Uterus (tissue), 2 donors: ENCODE measurements around the gene IER5.

Experiments used
- POLR2A ChIP-seq, 2 donors: fragments of 450-650 bp; IDR thresholded peaks; one replicate each; pipeline ENCODE4 v1.6.1; 2016; ENCODE audit warnings: antibody characterized with exemption in 2 of 2, mild to moderate bottlenecking in 1 of 2, moderate library complexity in 1 of 2
- TF ChIP-seq, protein P1 (sequence below), 4 experiments: fragments of 200-600 bp in 2 of 4; fragments of 450-650 bp in 2 of 4; sonication (generic) in 2 of 4; IDR thresholded peaks; one replicate each; pipeline ENCODE4 v1.5.1; 2016 to 2019; ENCODE audit warnings: antibody characterized with exemption in 4 of 4, mild to moderate bottlenecking in 2 of 4, moderate library complexity in 1 of 4

DNA sequence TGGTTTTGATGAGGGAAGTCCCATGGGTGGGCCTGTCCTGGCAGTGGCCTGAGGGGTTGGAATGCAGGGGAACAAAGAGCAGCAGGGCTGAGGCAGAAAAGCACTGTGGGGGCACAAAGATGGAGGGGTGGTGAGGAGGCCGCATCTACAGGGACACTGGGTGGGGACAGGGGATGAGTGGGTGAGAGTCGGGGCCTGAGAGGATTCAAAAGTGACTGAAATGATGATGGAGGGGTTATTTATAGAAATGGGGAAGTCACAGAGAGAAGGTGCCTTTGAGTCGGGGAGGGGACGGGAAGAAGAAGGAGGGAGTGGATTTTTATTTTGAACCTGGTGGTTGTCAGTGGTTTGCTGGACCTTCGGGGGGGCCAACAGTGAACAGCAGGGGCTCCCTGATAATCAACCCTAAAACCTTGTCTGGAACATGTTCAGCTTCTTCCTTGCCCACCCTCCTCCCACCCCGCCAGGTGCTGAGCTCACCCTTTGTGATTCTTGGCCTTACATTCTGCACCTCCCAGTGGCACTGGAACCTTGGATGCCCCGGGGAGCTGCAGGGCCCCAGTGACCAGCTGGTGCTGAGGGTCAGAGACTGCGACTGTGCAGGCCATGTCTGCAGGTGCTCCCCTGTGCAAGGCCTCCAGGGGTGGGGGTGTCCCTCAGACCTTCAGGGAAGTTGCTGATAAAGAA, 42.9 kb downstream of the IER5 start:
- TF ChIP-seq, protein P1, sequence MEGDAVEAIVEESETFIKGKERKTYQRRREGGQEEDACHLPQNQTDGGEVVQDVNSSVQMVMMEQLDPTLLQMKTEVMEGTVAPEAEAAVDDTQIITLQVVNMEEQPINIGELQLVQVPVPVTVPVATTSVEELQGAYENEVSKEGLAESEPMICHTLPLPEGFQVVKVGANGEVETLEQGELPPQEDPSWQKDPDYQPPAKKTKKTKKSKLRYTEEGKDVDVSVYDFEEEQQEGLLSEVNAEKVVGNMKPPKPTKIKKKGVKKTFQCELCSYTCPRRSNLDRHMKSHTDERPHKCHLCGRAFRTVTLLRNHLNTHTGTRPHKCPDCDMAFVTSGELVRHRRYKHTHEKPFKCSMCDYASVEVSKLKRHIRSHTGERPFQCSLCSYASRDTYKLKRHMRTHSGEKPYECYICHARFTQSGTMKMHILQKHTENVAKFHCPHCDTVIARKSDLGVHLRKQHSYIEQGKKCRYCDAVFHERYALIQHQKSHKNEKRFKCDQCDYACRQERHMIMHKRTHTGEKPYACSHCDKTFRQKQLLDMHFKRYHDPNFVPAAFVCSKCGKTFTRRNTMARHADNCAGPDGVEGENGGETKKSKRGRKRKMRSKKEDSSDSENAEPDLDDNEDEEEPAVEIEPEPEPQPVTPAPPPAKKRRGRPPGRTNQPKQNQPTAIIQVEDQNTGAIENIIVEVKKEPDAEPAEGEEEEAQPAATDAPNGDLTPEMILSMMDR (IDR thresholded peaks at IDR 0.05): no peak
- no peak for TF ChIP-seq POLR2A (IDR thresholded peaks at IDR 0.05)
